ENCODE data around the gene RASGRF2.
"Not testable (repeated sequence)": the region's sequence is repeated elsewhere in the genome, so short reads cannot be mapped to it uniquely, and the experiment has no call there.

Gene RASGRF2

GRCh38 chr5:81075041-81075440 lies 114.9 kb downstream of the RASGRF2 start:
- no peak for DNase-seq (ENCODE audit: low read depth)

GRCh38 chr5:81077105-81077504 lies 116.9 kb downstream of the RASGRF2 start:
- DNase-seq (ENCODE audit: low read depth), result no peak

GRCh38 chr5:81078930-81079329 lies 118.8 kb downstream of the RASGRF2 start:
- no peak for DNase-seq (ENCODE audit: low read depth)

- no peak for DNase-seq (ENCODE audit: low read depth)
Observed at GRCh38 chr5:81080809-81081460, 120.8 kb downstream of the RASGRF2 start.

GRCh38 chr5:81081461-81081835 lies 121.3 kb downstream of the RASGRF2 start:
- no peak for DNase-seq (ENCODE audit: low read depth)

- no peak for DNase-seq (ENCODE audit: low read depth)
Observed at GRCh38 chr5:81086881-81087281, 126.7 kb downstream of the RASGRF2 start.

- DNase-seq (ENCODE audit: low read depth), result no peak
Observed at GRCh38 chr5:81091199-81091598, 131.0 kb downstream of the RASGRF2 start.

- DNase-seq (ENCODE audit: low read depth), result no peak
Observed at GRCh38 chr5:81093536-81094196, 133.5 kb downstream of the RASGRF2 start.

GRCh38 chr5:81095835-81096234 lies 135.7 kb downstream of the RASGRF2 start:
- DNase-seq (ENCODE audit: low read depth), result no peak

- DNase-seq (ENCODE audit: low read depth), result no peak
Observed at GRCh38 chr5:81097713-81098112, 137.6 kb downstream of the RASGRF2 start.

GRCh38 chr5:81105261-81105877 lies 145.2 kb downstream of the RASGRF2 start:
- DNase-seq (ENCODE audit: low read depth), result no peak

- DNase-seq (ENCODE audit: low read depth), result no peak
Observed at GRCh38 chr5:81115261-81115660, 155.1 kb downstream of the RASGRF2 start.

- DNase-seq (ENCODE audit: low read depth), result no peak
Observed at GRCh38 chr5:81117566-81117965, 157.4 kb downstream of the RASGRF2 start.

GRCh38 chr5:81121273-81121672 lies 161.1 kb downstream of the RASGRF2 start:
- no peak for DNase-seq (ENCODE audit: low read depth)

GRCh38 chr5:81121836-81122630 lies 161.9 kb downstream of the RASGRF2 start:
- no peak for DNase-seq (ENCODE audit: low read depth)

- not testable (repeated sequence) for DNase-seq (ENCODE audit: low read depth)
Observed at GRCh38 chr5:81124689-81125088, 164.5 kb downstream of the RASGRF2 start.

GRCh38 chr5:81125959-81126358 lies 165.8 kb downstream of the RASGRF2 start:
- no peak for DNase-seq (ENCODE audit: low read depth)

GRCh38 chr5:81128416-81128815 lies 168.3 kb downstream of the RASGRF2 start:
- no peak for DNase-seq (ENCODE audit: low read depth)

- DNase-seq (ENCODE audit: low read depth), result no peak
Observed at GRCh38 chr5:81132381-81132780, 172.2 kb downstream of the RASGRF2 start.

GRCh38 chr5:81134066-81134465 lies 173.9 kb downstream of the RASGRF2 start:
- DNase-seq (ENCODE audit: low read depth), result no peak

GRCh38 chr5:81134566-81134965 lies 174.4 kb downstream of the RASGRF2 start:
- DNase-seq (ENCODE audit: low read depth), result no peak

GRCh38 chr5:81136557-81136956 lies 176.4 kb downstream of the RASGRF2 start:
- DNase-seq (ENCODE audit: low read depth), result no peak

- no peak for DNase-seq (ENCODE audit: low read depth)
Observed at GRCh38 chr5:81137833-81138232, 177.7 kb downstream of the RASGRF2 start.

Measured in stimulated activated CD8-positive, alpha-beta memory T cell treated with anti-CD3 and anti-CD28 coated beads, Interleukin-15, amount 100 ng/mL, for 1 hour (primary cell).